Adipose tissue (tissue), 3 donors: ENCODE results near the gene ABCC10. TPM values are rescaled to one million over a fixed set of nuclear protein-coding genes. Genes with fewer than 3 reads are reported as not detected.

Source experiments
- polyA plus RNA-seq, 3 donors: library from polyadenylated mRNA; stranded (reverse); fragments of 200-250 nt; gene quantifications; one replicate each; pipeline ENCODE4 v1.2.3, GENCODE V29; 2013
- donor health status: healthy with polysubstance abuse.
- donor health status: Bipolar disorder and iron deficiency.
- donor health status: healthy.

ABCC10 gene
- polyA plus RNA-seq, 3 donors = 8.2 to 13.7 (median 11.7) TPM

Other genes with a start within 250 kb of the ABCC10 start
- 10 to 100 TPM; 11.0 to 40.8 (median 20.4) TPM for gene CUL9, start 245.3 kb upstream of the ABCC10 start, polyA plus RNA-seq
- 100 to 1,000 TPM in 2 of 3 donors, 10 to 100 TPM in 1; 95.0 to 136 (median 107) TPM for gene DNPH1, start 198.1 kb upstream of the ABCC10 start, polyA plus RNA-seq
- under 1 TPM in 2 of 3 donors, not detected in 1; 0.01 to 0.10 TPM for gene TTBK1, start 184.1 kb upstream of the ABCC10 start, polyA plus RNA-seq
- not detected for gene SLC22A7, start 129.3 kb upstream of the ABCC10 start, polyA plus RNA-seq
- 1 to 10 TPM in 1 of 3 donors, under 1 TPM in 1, not detected in 1; 0.61 to 1.4 TPM for gene CRIP3, start 118.7 kb upstream of the ABCC10 start, polyA plus RNA-seq
- gene ZNF318, start 57.9 kb upstream of the ABCC10 start, polyA plus RNA-seq = 1 to 10 TPM; 3.9 to 6.7 (median 5.2) TPM
- gene DLK2, start 28.0 kb downstream of the ABCC10 start, polyA plus RNA-seq = under 1 TPM; 0.25 to 0.45 (median 0.34) TPM
- gene TJAP1, start 50.0 kb downstream of the ABCC10 start, polyA plus RNA-seq = 10 to 100 TPM; 16.4 to 23.7 (median 17.2) TPM
- gene LRRC73, start 82.8 kb downstream of the ABCC10 start, polyA plus RNA-seq = 1 to 10 TPM in 1 of 3 donors, under 1 TPM in 1, not detected in 1; 0.10 to 1.0 TPM
- 100 to 1,000 TPM in 1 of 3 donors, 10 to 100 TPM in 2; 54.0 to 117 (median 97.3) TPM for gene YIPF3, start 89.4 kb downstream of the ABCC10 start, polyA plus RNA-seq
- gene POLR1C, start 89.5 kb downstream of the ABCC10 start, polyA plus RNA-seq = 10 to 100 TPM; 17.0 to 48.2 (median 19.2) TPM
- gene XPO5, start 148.5 kb downstream of the ABCC10 start, polyA plus RNA-seq = 10 to 100 TPM in 1 of 3 donors, 1 to 10 TPM in 2; 7.0 to 12.8 (median 9.8) TPM
- gene POLH, start 148.6 kb downstream of the ABCC10 start, polyA plus RNA-seq = 1 to 10 TPM; 3.2 to 5.5 (median 4.3) TPM
- 10 to 100 TPM; 27.3 to 49.6 (median 45.2) TPM for gene GTPBP2, start 201.7 kb downstream of the ABCC10 start, polyA plus RNA-seq
- gene MAD2L1BP, start 208.3 kb downstream of the ABCC10 start, polyA plus RNA-seq = 10 to 100 TPM; 14.8 to 20.5 (median 15.1) TPM
- gene RSPH9, start 217.5 kb downstream of the ABCC10 start, polyA plus RNA-seq = under 1 TPM; 0.21 to 0.52 (median 0.22) TPM